ENCODE results near the gene HDAC5.

GRCh38 chr17:44029736-44030135 lies 93.7 kb downstream of the HDAC5 start:
- no peak for TF ChIP-seq CTCF (IDR thresholded peaks at IDR 0.05)
- TF ChIP-seq POLR2A (IDR thresholded peaks at IDR 0.05): no peak

All from right lobe of liver (tissue), 4 donors.